ENCODE results near the gene CRYGD. TPM values are rescaled to one million over a fixed set of nuclear protein-coding genes. Genes with fewer than 3 reads are reported as not detected.
"Not testable (repeated sequence)": the region's sequence is repeated elsewhere in the genome, so short reads cannot be mapped to it uniquely, and the experiment has no call there.

The CRYGD gene
- polyA plus RNA-seq, 1 experiment, result not detected

GRCh38 chr2:208147008-208147407 is 22.7 kb upstream of the CRYGD start:
- no peak for TF ChIP-seq CTCF (IDR thresholded peaks at IDR 0.05; ENCODE audit: low read depth, low read length)
- H3K4me3 ChIP-seq (ENCODE audit: low read depth, low read length), result no peak overlapping the region
- H3K9me3 ChIP-seq (ENCODE audit: control insufficient read depth, insufficient read depth, low read length), result no peaks in the 10 kb centered on the region
- DNase-seq (ENCODE audit: low read depth, low spot score), result no peak
- CTCF ChIA-PET, result interaction anchor here (2.1 kb wide), 1 partner anchor 28 kb away, joined by 11 read pairs; no protein-coding TSS in a partner anchor
- H3K27ac ChIP-seq (ENCODE audit: low read depth, low read length), result no peak overlapping the region
- H3K27me3 ChIP-seq (ENCODE audit: control insufficient read depth, insufficient read depth, low read length), result peaks cover 3% of the 10 kb centered on the region
- POLR2A ChIA-PET, result no interaction called here

GRCh38 chr2:208146006-208146405 is 21.7 kb upstream of the CRYGD start, which contains the start of gene CRYGB:
Gene CRYGB, minus strand, starts transcription at chr2:208146158. Its CDS starts 38 bp downstream, at chr2:208146120.
- no peak for TF ChIP-seq CTCF (IDR thresholded peaks at IDR 0.05; ENCODE audit: low read depth, low read length)
- CTCF ChIA-PET, result interaction anchor here (0.7 kb wide), 1 partner anchor 29 kb away, joined by 4 read pairs; no protein-coding TSS in a partner anchor
- H3K27me3 ChIP-seq (ENCODE audit: control insufficient read depth, insufficient read depth, low read length), result peaks cover 3% of the 10 kb centered on the region
- no peaks in the 10 kb centered on the region for H3K9me3 ChIP-seq (ENCODE audit: control insufficient read depth, insufficient read depth, low read length)
- DNase-seq (ENCODE audit: low read depth, low spot score), result no peak
- H3K27ac ChIP-seq (ENCODE audit: low read depth, low read length), result no peak within 1 kb of the TSS
- POLR2A ChIA-PET, result no interaction called here
- no peak within 1 kb of the TSS for H3K4me3 ChIP-seq (ENCODE audit: low read depth, low read length)

GRCh38 chr2:208142925-208143799 is 18.8 kb upstream of the CRYGD start:
- Histone ChIP-seq H3K4me3 (ENCODE audit: low read depth, low read length) (no peak overlapping the region), H3K9me3 (ENCODE audit: control insufficient read depth, insufficient read depth, low read length) (no peaks in the 10 kb centered on the region), H3K27me3 (ENCODE audit: control insufficient read depth, insufficient read depth, low read length) (no peaks in the 10 kb centered on the region), H3K27ac (ENCODE audit: low read depth, low read length) (no peak overlapping the region)
- ChIA-PET POLR2A (no interaction called here), CTCF (interaction anchor here (2.4 kb wide), 1 partner anchor 32 kb away, joined by 15 read pairs; no protein-coding TSS in a partner anchor)
- no peak for DNase-seq (ENCODE audit: low read depth, low spot score)
- TF ChIP-seq CTCF (IDR thresholded peaks at IDR 0.05; ENCODE audit: low read depth, low read length), result no peak

- no peak for TF ChIP-seq CTCF (IDR thresholded peaks at IDR 0.05; ENCODE audit: low read depth, low read length)
- no peak for DNase-seq (ENCODE audit: low read depth, low spot score)
- Histone ChIP-seq H3K27me3 (ENCODE audit: control insufficient read depth, insufficient read depth, low read length) (no peaks in the 10 kb centered on the region), H3K9me3 (ENCODE audit: control insufficient read depth, insufficient read depth, low read length) (no peaks in the 10 kb centered on the region), H3K4me3 (ENCODE audit: low read depth, low read length) (no peak overlapping the region), H3K27ac (ENCODE audit: low read depth, low read length) (no peak overlapping the region)
- POLR2A ChIA-PET, result no interaction called here
- CTCF ChIA-PET, result interaction anchor here (1.5 to 2.4 kb wide), 2 partner anchors 33 to 396 kb away, joined by 3 to 15 read pairs; no protein-coding TSS in a partner anchor
Observed at GRCh38 chr2:208142240-208142924, 18.1 kb upstream of the CRYGD start.

- H3K27ac ChIP-seq (ENCODE audit: low read depth, low read length), result no peak overlapping the region
- DNase-seq (ENCODE audit: low read depth, low spot score), result no peak
- CTCF ChIA-PET, result no interaction called here
- H3K4me3 ChIP-seq (ENCODE audit: low read depth, low read length), result no peak overlapping the region
- peaks cover 5% of the 10 kb centered on the region for H3K27me3 ChIP-seq (ENCODE audit: control insufficient read depth, insufficient read depth, low read length)
- no peaks in the 10 kb centered on the region for H3K9me3 ChIP-seq (ENCODE audit: control insufficient read depth, insufficient read depth, low read length)
- no peak for TF ChIP-seq CTCF (IDR thresholded peaks at IDR 0.05; ENCODE audit: low read depth, low read length)
- POLR2A ChIA-PET, result no interaction called here
Observed at GRCh38 chr2:208139447-208139846, 15.1 kb upstream of the CRYGD start.

GRCh38 chr2:208138334-208138733 is 14.0 kb upstream of the CRYGD start:
- POLR2A ChIA-PET; H3K27me3 ChIP-seq (ENCODE audit: control insufficient read depth, insufficient read depth, low read length); H3K9me3 ChIP-seq (ENCODE audit: control insufficient read depth, insufficient read depth, low read length); CTCF ChIA-PET; DNase-seq (ENCODE audit: low read depth, low spot score); H3K4me3 ChIP-seq (ENCODE audit: low read depth, low read length); H3K27ac ChIP-seq (ENCODE audit: low read depth, low read length): not testable (repeated sequence)

All from AG04450 (cell line).